HG03575 (cell line): ENCODE data around the gene FAM114A1.

ENCODE experiments used
- ATAC-seq: cut with Tn5 transposase; IDR thresholded peaks from one replicate; pipeline ENCODE4 v1.9.1; 2021; ENCODE audit not compliant: unreplicated experiment, insufficient number of reproducible peaks, low FRiP score; ENCODE audit errors: extremely low read depth

Gene FAM114A1

DNA sequence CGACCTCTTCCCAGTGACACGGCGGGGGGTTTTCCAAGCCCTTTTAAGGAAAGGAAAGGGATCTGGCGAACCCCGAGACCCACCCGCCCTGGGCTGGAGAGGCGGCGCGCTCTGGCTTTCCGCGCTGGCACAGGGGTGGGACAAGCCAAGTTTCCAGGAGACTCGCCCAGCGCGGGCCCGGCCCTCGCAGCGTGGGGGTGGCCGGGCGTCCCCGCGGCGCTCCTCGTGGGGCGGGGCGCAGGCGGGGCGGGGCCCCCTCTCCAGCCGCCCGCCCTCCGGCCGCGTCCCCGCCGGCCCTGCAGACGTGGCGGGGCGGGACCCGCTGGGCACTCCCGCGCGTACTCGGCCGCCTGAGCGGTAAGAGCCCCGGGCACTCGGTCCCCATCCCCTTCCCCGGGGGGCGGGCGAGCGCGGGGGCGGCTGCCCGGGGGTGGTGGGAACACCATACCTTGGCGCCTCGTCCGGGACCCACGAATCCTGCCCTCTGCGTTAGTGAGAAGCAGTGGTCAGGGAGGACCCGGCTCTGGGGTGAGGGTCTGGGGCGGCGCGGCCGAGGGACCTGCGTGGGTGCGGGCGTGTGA lies at the start of gene FAM114A1:
FAM114A1 (plus strand) TSS at position 329 of the 581 bp plus-strand sequence. CDS start 10,273 bp downstream, outside the sequence.
- no peak for ATAC-seq

- peak; percentile 34 for ATAC-seq
Observed at GRCh38 chr4:38818441-38818976, 49.1 kb upstream of the FAM114A1 start.

GRCh38 chr4:38819569-38819968 lies 48.0 kb upstream of the FAM114A1 start:
- ATAC-seq = no peak

DNA sequence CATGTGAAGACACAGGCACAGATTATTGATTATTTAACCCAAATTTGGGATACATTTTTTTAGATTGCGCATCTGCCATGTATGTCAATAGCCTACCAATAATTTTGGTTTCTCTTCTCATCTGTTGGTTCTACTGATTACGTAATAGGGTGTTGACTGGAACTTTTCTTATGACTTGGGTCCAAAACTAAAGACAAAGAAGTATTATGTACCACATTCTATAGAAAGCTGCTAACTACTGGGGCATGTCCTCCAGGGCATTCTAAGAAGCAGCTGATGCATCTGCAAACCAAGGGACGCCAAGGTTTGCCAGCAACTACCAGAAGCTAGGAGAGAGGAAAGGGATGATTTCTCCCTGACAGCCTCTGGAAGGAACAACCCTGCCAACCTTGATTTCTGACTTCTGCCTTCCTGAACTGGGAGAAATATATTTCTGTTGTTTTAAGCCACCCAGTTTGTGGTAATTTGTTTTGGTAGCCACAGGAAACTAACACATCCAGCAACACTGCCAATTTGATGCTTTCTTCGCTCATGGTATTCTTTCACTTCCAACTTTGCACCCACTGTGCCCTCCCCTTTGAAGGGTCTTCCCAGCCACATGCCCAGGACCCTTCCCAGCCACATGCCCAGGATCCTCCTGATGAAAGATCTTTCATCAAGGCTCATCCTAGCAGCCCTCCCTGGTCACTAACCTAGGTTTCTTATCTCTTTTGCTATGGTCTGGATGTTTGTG lies 47.1 kb upstream of the FAM114A1 start:
- ATAC-seq = peak; percentile 28

DNA sequence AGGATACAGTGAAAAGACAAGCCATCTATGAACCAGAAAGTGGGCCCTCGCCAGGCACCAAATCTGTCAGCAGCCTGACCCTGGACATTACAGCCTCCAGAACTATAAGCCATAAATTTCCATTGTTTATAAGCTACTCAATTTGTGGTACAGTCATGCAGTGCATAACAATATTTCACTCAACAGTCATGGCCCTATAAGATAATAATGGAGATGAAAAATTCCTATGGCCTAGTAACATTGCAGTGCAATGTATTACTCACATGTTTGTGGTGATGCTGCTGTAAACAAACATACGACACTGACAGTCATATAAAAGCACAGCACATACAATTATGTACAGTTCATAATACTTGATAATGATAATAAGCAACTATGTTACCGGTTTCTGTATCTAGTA lies 45.9 kb upstream of the FAM114A1 start:
- ATAC-seq = no peak

GRCh38 chr4:38822748-38823303 lies 44.8 kb upstream of the FAM114A1 start:
- ATAC-seq = no peak

DNA sequence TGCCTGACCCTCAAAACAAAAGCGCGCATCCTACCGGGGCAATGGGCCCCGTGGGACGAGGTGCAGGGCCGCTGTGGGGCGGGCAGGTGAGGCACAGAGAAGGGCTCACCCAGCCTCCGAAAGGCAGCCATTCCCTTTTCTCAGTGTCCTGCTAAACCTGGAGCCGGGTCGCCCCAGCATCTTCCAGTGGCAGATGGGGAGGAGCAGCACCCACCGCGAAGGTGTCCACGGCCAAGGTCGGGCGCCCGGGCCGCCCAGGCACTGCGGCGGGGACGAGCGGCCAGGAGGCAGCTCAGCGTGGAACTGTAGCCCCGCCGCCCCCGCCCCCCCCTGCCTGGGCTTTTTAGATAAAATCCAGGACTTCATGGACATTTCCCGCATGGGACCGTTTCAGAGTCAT lies 43.8 kb upstream of the FAM114A1 start:
- no peak for ATAC-seq

DNA sequence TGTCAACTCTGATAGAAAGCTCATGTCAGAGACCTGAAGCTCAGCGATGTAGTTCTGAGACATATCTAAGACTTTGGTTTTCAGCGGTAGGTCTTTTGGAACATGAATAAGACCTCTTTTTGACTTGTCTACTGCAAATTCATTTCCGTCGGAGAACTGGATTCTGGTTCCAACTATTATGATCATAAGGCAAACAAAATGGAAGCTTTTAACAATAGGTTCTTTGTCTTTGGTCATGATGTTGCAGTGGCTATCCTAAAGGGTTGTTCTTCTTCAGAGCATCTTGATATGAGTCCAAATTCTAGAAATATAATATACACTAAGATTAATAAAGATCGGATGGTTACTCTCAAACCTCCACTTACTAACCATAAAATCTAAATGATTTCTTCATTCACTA lies 38.4 kb upstream of the FAM114A1 start:
- ATAC-seq = no peak

GRCh38 chr4:38831653-38832052 lies 36.0 kb upstream of the FAM114A1 start:
- no peak for ATAC-seq

DNA sequence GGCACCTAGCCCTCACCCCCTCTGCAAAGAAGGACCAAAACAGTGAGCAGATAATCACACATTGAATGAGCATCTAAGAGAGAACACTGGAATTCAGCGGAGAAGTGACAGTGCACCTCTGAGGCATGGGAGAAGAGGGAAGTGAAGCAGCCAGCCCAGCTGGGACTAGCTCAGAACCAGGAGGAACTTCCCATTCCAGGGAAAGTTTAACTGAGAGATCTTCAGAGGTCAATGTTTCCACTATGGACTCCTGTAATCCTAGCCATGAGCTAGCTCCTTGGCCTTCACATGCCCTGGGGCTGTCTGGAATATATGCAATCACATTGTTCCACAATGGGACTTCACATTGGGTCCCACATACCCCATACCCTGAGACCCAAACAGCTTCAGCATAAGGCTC lies 35.4 kb upstream of the FAM114A1 start:
- ATAC-seq = no peak

DNA sequence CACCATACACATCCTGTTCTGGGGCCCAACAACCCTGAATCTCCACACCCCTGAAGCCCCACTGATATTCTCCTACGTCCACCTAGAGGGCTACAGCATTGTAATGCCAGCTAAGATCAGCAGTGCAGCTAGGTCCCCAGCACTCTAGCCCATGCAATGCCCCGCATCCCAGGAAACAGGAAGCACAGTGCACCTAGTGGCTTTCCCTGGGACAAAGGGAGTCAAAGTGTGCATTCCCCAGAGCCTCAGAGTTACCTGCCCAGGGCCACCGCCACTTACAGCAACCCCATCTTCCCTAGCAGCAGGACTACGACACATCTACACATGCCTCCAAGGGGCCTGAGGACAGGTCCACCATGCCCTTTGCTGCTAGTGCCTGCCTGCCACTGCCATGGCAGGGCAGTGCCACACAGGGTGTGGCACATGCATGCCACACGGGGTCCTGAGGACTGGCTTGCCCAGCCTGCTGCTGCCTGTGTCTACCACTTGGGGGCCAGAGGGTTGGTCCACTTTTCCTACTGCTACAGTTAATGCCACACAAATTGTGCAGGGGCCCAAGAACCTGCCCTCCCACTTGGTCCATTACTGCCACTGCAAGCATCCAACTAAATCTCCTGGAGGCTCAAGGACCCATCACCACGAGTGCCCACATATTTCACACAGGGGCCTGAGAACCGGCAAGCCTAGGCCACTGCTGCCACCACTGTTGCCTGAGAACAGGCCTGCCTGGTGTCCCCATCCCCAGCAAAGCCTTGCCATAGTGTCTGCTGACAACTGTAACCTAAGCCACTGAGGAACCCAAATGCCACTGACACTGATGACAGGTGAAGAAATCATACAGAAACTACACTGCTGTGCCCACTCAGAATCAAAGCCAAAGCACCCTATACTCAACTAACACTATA lies 34.7 kb upstream of the FAM114A1 start:
- no peak for ATAC-seq

DNA sequence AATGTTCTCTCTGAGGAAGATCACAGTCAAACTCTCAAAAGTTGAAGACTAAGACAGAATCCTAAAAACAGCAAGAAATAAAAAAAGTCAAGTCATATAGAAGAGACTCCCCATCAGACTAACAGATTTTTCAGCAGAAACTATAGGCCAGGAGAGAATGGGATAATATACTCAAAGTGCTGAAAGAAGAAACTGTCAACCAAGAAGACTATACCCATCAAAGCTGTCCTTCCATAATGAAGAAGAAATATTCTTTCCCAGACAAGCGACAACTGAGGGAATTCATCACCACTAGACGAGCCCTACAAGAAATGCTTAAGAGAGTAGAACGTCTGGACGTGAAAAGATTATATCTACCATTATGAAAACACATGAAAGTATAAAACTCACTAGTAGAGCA lies 33.0 kb upstream of the FAM114A1 start:
- no peak for ATAC-seq

DNA sequence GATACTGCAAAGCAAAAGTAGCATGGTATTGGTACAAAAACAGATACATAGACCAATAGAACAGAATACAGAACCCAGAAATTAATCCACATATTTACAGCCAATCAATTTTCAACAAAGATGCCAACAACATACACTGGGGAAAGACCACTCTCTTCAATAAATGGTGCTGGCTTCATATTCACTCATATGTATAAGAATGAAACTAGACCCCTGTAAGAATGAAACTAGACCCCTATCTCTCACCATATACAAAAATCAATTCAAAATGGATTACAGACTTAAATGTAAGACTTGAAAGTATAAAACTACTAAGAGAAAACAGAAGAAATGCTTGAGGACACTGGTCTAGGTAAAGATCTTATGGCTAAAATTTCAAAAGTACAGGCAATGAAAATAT lies 30.3 kb upstream of the FAM114A1 start:
- no peak for ATAC-seq

DNA sequence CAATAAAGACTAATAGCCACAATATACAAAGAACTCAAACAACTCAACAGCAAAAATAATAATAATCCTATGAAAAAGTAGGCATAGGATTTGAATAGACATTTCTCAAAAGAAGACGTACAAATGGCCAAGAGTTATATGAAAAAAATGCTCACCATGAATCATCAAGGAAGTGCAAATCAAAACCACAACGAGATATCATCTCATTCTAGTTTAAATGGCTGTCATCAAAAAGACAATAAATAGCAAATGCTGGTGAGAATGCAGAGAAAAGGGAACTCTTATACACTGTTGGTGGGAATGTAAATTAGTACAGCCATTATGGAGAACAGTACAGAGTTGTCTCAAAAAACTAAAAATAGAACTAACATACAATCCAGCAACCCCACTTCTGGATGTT lies 29.8 kb upstream of the FAM114A1 start:
- no peak for ATAC-seq

DNA sequence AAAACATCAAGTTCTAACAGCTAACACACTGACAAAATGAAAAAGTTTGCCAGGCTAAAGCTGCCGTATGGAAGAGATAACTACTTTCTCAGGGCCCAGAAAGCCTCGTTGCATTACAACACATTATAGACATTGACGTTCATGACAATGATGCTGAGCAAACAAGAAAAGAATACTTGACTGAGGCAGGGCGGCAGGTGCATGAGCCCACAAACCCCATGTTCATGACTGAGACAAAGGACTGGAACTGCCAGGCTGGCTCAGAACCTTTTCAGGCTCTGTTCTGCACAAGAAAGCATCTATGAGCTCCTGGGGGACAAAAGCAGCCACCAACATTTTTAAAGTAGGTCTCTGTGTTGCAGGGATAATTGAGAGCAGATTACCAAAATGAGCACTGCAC lies 24.6 kb upstream of the FAM114A1 start:
- ATAC-seq = no peak

DNA sequence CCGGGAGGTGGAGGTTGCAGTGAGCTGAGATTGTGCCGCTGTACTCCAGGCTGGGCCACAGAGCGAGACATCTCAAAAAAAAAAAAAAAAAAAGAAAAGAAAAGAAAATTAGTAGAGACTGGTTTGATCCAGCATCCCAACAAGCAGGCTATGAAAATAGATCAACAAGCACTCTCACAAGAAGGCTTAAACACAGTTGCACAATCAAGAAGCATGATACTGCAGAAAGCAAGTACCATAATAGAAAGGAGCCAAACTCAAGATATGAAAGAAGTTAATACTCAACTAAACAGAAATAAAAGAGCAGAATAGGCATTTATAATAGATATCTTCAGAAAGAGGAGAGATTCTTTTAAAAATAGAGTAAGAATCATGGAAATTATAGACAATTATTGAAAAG lies 21.6 kb upstream of the FAM114A1 start:
- ATAC-seq = no peak

GRCh38 chr4:38855466-38855865 lies 12.1 kb upstream of the FAM114A1 start:
- ATAC-seq = no peak

- ATAC-seq = no peak
Observed at GRCh38 chr4:38856046-38856445, 11.6 kb upstream of the FAM114A1 start.
